Measurements from ENCODE around the gene CABP4. TPM values are rescaled to one million over a fixed set of nuclear protein-coding genes. Genes with fewer than 3 reads are reported as not detected.

Gene CABP4
- total RNA-seq, 1 experiment from 2014 or later: 24.8 TPM

GRCh38 chr11:67497656-67498291, 42.6 kb downstream of the CABP4 start:
- Mint-ChIP-seq H3K4me1 (ENCODE audit: low read depth, unreplicated experiment) (no peaks in the 10 kb centered on the region), H3K9me3 (ENCODE audit: low read depth, unreplicated experiment) (no peaks in the 10 kb centered on the region), H3K27me3 (ENCODE audit: unreplicated experiment) (no peaks in the 10 kb centered on the region), H3K27ac (ENCODE audit: unreplicated experiment) (peak overlapping the region; percentile 27), H3K36me3 (ENCODE audit: insufficient read depth, unreplicated experiment) (peaks cover 54% of the 10 kb centered on the region), H3K4me3 (ENCODE audit: low read depth, unreplicated experiment) (no peak overlapping the region)
- no peak for DNase-seq
- TF ChIP-seq CTCF (IDR thresholded peaks at IDR 0.05; ENCODE audit: unreplicated experiment): no peak
- intact Hi-C loops (cut with micrococcal nuclease; ENCODE audit: unreplicated experiment): no loop called here
- no TSS peak for BruUV-seq (replicated peaks)
- CTCF ChIA-PET: no interaction called here

GRCh38 chr11:67498544-67498972, 43.4 kb downstream of the CABP4 start:
- Mint-ChIP-seq H3K9me3 (ENCODE audit: low read depth, unreplicated experiment) (no peaks in the 10 kb centered on the region), H3K4me3 (ENCODE audit: low read depth, unreplicated experiment) (no peak overlapping the region), H3K27ac (ENCODE audit: unreplicated experiment) (no peak overlapping the region), H3K36me3 (ENCODE audit: insufficient read depth, unreplicated experiment) (peaks cover 53% of the 10 kb centered on the region), H3K4me1 (ENCODE audit: low read depth, unreplicated experiment) (no peaks in the 10 kb centered on the region), H3K27me3 (ENCODE audit: unreplicated experiment) (no peaks in the 10 kb centered on the region)
- no TSS peak for BruUV-seq (replicated peaks)
- intact Hi-C loops (cut with micrococcal nuclease; ENCODE audit: unreplicated experiment): no loop called here
- CTCF ChIA-PET: no interaction called here
- TF ChIP-seq CTCF (IDR thresholded peaks at IDR 0.05; ENCODE audit: unreplicated experiment): no peak
- no peak for DNase-seq

GRCh38 chr11:67499808-67500483, 44.8 kb downstream of the CABP4 start:
- H3K9me3 Mint-ChIP-seq (ENCODE audit: low read depth, unreplicated experiment): no peaks in the 10 kb centered on the region
- no peak overlapping the region for H3K27ac Mint-ChIP-seq (ENCODE audit: unreplicated experiment)
- intact Hi-C loops (cut with micrococcal nuclease; ENCODE audit: unreplicated experiment): loop anchor here (10.0 kb wide), 2 partner anchors 75 to 145 kb away; partner anchors contain the start of genes POLD4 and RPS6KB2
- DNase-seq: no peak
- no peak for TF ChIP-seq CTCF (IDR thresholded peaks at IDR 0.05; ENCODE audit: unreplicated experiment)
- H3K4me3 Mint-ChIP-seq (ENCODE audit: low read depth, unreplicated experiment): no peak overlapping the region
- no peaks in the 10 kb centered on the region for H3K27me3 Mint-ChIP-seq (ENCODE audit: unreplicated experiment)
- BruUV-seq (replicated peaks): no TSS peak
- no peaks in the 10 kb centered on the region for H3K4me1 Mint-ChIP-seq (ENCODE audit: low read depth, unreplicated experiment)
- H3K36me3 Mint-ChIP-seq (ENCODE audit: insufficient read depth, unreplicated experiment): peaks cover 56% of the 10 kb centered on the region
- CTCF ChIA-PET: no interaction called here

GRCh38 chr11:67500484-67500821, 45.3 kb downstream of the CABP4 start:
- peaks cover 3% of the 10 kb centered on the region for H3K4me1 Mint-ChIP-seq (ENCODE audit: low read depth, unreplicated experiment)
- no peak for TF ChIP-seq CTCF (IDR thresholded peaks at IDR 0.05; ENCODE audit: unreplicated experiment)
- no TSS peak for BruUV-seq (replicated peaks)
- intact Hi-C loops (cut with micrococcal nuclease; ENCODE audit: unreplicated experiment): loop anchor here (10.0 kb wide), 2 partner anchors 76 to 146 kb away; partner anchors contain the start of genes POLD4 and RPS6KB2
- no peaks in the 10 kb centered on the region for H3K9me3 Mint-ChIP-seq (ENCODE audit: low read depth, unreplicated experiment)
- H3K27ac Mint-ChIP-seq (ENCODE audit: unreplicated experiment): no peak overlapping the region
- H3K36me3 Mint-ChIP-seq (ENCODE audit: insufficient read depth, unreplicated experiment): peaks cover 61% of the 10 kb centered on the region
- DNase-seq: no peak
- CTCF ChIA-PET: no interaction called here
- no peak overlapping the region for H3K4me3 Mint-ChIP-seq (ENCODE audit: low read depth, unreplicated experiment)
- H3K27me3 Mint-ChIP-seq (ENCODE audit: unreplicated experiment): no peaks in the 10 kb centered on the region
